ENCODE measurements around the gene MRPL57.

GRCh38 chr13:21149568-21149967 is 26.9 kb upstream of the MRPL57 start:
- no peak for TF ChIP-seq CTCF (IDR thresholded peaks at IDR 0.05)
- no peak for TF ChIP-seq POLR2A (IDR thresholded peaks at IDR 0.05; ENCODE audit: low read depth)
- TF ChIP-seq POLR2AphosphoS5 (IDR thresholded peaks at IDR 0.05) = no peak

All from esophagus muscularis mucosa (tissue), 3 donors.